ENCODE data around the gene RBMS1.
A peak's percentile ranks its signal among the peaks of the same experiment; 100 is the strongest.

DNA sequence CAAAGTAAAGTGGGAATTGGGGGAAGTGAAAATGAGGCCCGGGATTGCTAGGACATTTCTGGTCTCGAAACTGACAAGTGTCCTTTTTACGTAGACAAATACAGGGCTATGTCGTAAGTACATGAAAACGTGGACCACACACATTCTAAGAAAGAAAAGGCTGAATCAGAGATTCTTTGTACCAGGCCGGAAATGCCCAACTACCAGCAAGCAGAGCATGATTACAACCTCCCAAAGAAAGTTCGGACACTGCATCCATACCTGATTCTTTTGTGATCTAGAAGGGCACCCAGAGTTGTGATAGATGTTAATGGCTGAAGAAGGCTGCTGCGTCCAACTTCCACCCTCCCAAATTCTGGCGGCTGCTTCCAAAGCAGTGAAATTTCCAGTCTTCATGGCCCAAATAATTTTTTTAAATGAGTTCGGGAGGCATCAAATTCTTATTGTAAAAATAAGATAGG lies 1.7 kb downstream of the RBMS1 start:
- TF ChIP-seq CTCF (IDR thresholded peaks at IDR 0.05) (no peak), POLR2A (IDR thresholded peaks at IDR 0.05) (peak; percentile 14)

Measured in right lobe of liver (tissue), 4 donors.